Suppressor macrophage treated with lipopolysaccharide for 4 hours (primary cell): Measurements from ENCODE around the gene ADRB1.

Experiments
- DNase-seq: peaks from one replicate; pipeline ENCODE4 v3.0.0-alpha.2; 2020

ADRB1 gene

GRCh38 chr10:114095559-114096337, 52.1 kb downstream of the ADRB1 start:
- no peak for DNase-seq
